DOHH2 (cell line): Measurements from ENCODE around the gene COMT.

Source experiments
- H3F3A ChIP-seq: fragments of 200-600 bp; sonication (generic), shearing (Covaris generic); 2 replicates; pipeline ENCODE4 v1.6.0; 2016; ENCODE audit warnings: antibody characterized with exemption, mild to moderate bottlenecking; ENCODE audit not compliant: control insufficient read depth, insufficient read depth
- H3K27ac ChIP-seq: fragments of 200-600 bp; sonication (generic); 2 replicates; pipeline ENCODE4 v1.5.1; 2014; ENCODE audit warnings: low read depth, mild to moderate bottlenecking, low read length, moderate library complexity
- H3K27me3 ChIP-seq: fragments of 200-600 bp; sonication (generic); 2 replicates; pipeline ENCODE4 v1.6.1; 2014; ENCODE audit warnings: mild to moderate bottlenecking, low read length, mixed read lengths; ENCODE audit not compliant: control insufficient read depth
- H3K36me3 ChIP-seq: fragments of 200-600 bp; sonication (generic); 2 replicates; pipeline ENCODE4 v1.6.1; 2014; ENCODE audit warnings: mild to moderate bottlenecking, low read length, moderate library complexity, mixed read lengths; ENCODE audit not compliant: control insufficient read depth
- H3K4me1 ChIP-seq: fragments of 200-600 bp; sonication (generic); 2 replicates; pipeline ENCODE4 v1.6.1; 2014; ENCODE audit warnings: mild to moderate bottlenecking, low read length, mixed read lengths; ENCODE audit not compliant: control insufficient read depth
- H3K4me2 ChIP-seq: fragments of 200-600 bp; sonication (generic); 2 replicates; pipeline ENCODE4 v1.6.0; 2014; ENCODE audit warnings: mild to moderate bottlenecking, low read length, moderate library complexity
- H3K4me3 ChIP-seq: fragments of 200-600 bp; sonication (generic); 2 replicates; pipeline ENCODE4 v1.5.1; 2014; ENCODE audit warnings: mild to moderate bottlenecking, low read length, mixed read lengths
- H3K79me2 ChIP-seq: fragments of 200-600 bp; sonication (generic); 2 replicates; pipeline ENCODE4 v1.6.1; 2014; ENCODE audit warnings: mild to moderate bottlenecking, low read length, mixed read lengths; ENCODE audit not compliant: control insufficient read depth
- H3K9me2 ChIP-seq: fragments of 200-600 bp; sonication (generic); replicated peaks from 2 replicates; pipeline ENCODE4 v1.6.1; 2014; ENCODE audit warnings: mild to moderate bottlenecking, low read length, mixed read lengths; ENCODE audit not compliant: control insufficient read depth
- H3K9me3 ChIP-seq: fragments of 200-600 bp; sonication (generic); 2 replicates; pipeline ENCODE4 v1.6.1; 2014; ENCODE audit warnings: antibody characterized with exemption, low read length, mixed read lengths; ENCODE audit not compliant: control insufficient read depth, insufficient read depth
- H4K20me1 ChIP-seq: fragments of 200-600 bp; sonication (generic); 2 replicates; pipeline ENCODE4 v1.6.0; 2014; ENCODE audit warnings: low read depth, mild to moderate bottlenecking, antibody characterized with exemption, low read length, moderate library complexity; ENCODE audit not compliant: control insufficient read depth, insufficient read depth
- CTCF ChIP-seq: fragments of 200-600 bp; sonication (generic); IDR thresholded peaks from one replicate; pipeline ENCODE4 v1.5.1; 2014; ENCODE audit warnings: antibody characterized with exemption, mild to moderate bottlenecking, low read depth, low read length; ENCODE audit not compliant: poor library complexity, severe bottlenecking
- EZH2phosphoT487 ChIP-seq: fragments of 200-600 bp; sonication (generic); IDR thresholded peaks from 2 replicates; pipeline ENCODE4 v1.6.1; 2017; ENCODE audit warnings: borderline replicate concordance, mild to moderate bottlenecking, antibody characterized with exemption, low read length, moderate library complexity, mixed read lengths

Gene COMT

DNA sequence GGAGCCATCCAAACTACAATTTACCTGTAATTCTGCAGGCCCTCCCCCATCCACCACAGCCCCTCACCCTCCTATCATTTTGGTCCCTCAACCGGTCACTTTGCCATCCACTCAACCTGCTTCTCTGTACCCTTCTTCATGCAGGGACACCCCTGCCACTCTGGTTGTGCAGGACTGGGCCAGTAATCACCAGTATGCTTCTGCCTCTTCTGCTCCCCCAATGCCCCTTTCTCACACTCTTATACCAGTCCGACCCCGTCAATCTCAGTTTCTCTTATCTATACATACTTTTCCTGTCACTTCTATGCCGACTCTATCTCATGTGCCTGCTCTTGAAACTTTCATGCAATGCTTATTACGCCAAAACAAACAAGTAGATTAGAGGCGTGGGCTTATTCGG lies 5.1 kb upstream of the COMT start:
- no peak overlapping the region for H3K27ac ChIP-seq

DNA sequence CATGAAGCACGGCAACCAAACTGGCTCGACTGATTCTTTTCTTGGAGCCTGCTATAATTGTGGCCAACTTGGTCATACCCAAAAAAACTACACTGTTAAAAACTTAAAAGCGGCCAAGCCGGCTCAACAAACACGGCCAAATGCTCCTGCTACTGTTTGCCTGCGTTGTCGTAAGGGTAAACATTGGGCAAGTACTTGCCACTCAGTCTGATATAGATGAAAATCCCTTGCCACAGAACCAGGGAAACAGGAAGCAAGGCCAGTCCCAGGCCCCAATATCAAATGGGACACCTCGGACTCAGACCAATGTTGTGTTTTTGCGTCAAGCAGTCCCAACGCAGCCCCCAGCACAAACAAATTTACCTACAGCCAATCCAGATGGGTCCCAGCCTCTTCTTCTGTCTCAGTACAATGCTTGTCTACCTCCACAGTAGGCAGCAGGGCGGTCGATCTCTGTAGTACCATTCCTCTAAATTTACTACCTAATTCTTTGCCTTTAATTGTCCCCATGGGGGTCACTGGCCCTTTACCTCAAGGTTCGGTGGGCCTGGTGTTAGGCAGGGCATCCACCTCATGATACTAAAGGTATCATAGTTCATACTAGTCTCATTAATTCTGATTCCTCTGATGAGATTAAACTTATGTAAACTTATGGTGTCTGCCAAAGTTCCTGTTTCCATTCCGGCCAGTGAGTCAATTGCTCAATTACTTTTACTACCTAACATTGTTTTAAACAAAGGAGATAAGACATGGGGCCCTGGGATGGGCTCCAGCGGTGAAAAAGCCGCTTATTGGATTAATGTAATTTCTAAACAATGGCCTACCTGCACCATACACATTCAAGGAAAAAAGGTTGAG lies 3.7 kb upstream of the COMT start:
- peaks cover 20% of the 10 kb centered on the region for H3K79me2 ChIP-seq
- no peaks in the 10 kb centered on the region for H4K20me1 ChIP-seq
- H3K9me3 ChIP-seq, result no peaks in the 10 kb centered on the region
- H3K36me3 ChIP-seq, result peaks cover 11% of the 10 kb centered on the region
- H3F3A ChIP-seq, result no peaks in the 10 kb centered on the region
- no peak for TF ChIP-seq EZH2phosphoT487
- TF ChIP-seq CTCF, result no peak
- H3K27me3 ChIP-seq, result no peaks in the 10 kb centered on the region
- peaks cover 17% of the 10 kb centered on the region for H3K4me1 ChIP-seq
- H3K4me3 ChIP-seq, result no peak overlapping the region
- H3K4me2 ChIP-seq, result no peak overlapping the region
- H3K27ac ChIP-seq, result no peak overlapping the region
- no peaks in the 10 kb centered on the region for H3K9me2 ChIP-seq

More for the DNA sequence above, 5.1 kb upstream of the COMT start:
- Histone ChIP-seq H3F3A (no peaks in the 10 kb centered on the region), H3K36me3 (no peaks in the 10 kb centered on the region), H3K27me3 (no peaks in the 10 kb centered on the region), H3K79me2 (peaks cover 7% of the 10 kb centered on the region; the same call in 1 of the 2 replicates), H4K20me1 (no peaks in the 10 kb centered on the region), H3K4me3 (no peak overlapping the region), H3K9me2 (no peaks in the 10 kb centered on the region), H3K9me3 (no peaks in the 10 kb centered on the region), H3K4me1 (peaks cover 14% of the 10 kb centered on the region), H3K4me2 (no peak overlapping the region)
- TF ChIP-seq EZH2phosphoT487 (no peak), CTCF (no peak)

DNA sequence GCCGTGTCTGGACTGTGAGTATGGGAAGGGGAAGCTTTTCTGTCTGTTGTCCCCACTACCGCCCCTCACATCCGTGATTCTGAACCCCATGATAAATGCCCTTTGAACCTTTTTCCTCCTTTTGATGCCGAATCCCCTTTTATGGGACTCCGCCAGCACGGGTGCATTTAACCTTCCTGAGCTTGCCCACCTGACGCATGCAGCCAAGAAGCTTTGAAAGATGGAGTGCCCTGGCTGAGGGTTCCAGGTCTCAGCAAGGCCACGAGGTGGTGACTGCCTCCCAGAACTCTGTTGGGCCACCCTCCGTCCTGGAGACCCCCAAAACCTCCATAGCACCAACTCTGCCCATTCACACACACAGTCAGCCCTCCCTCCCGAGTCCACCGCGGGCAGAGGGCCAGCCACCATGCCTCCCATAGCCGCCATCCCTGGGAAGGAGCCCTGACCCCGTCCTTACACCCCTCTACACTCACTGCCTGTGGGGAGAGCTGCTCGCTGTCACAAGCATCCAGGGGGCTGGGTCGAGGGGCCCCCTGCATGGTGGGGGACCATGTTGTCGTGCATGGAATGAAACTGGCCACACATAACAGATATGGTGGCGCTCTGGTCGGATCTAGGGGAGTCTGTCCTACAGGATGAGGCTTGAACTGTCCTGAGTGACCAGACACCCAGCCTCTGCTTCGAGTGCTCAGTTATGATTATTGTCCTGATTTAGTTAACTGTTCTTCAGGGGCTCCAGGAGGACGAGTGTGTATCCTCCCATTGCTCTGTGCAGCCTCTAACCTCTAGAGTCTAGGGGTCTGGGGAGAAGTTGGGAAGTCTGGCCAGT lies 822 bp upstream of the COMT start:
- TF ChIP-seq EZH2phosphoT487 (no peak), CTCF (no peak)
- H3K27me3 ChIP-seq, result no peaks in the 10 kb centered on the region
- H3K4me1 ChIP-seq, result peaks cover 38% of the 10 kb centered on the region
- H3K9me2 ChIP-seq, result no peaks in the 10 kb centered on the region
- H3K27ac ChIP-seq, result 0 out of 2 replicates have a peak overlapping the region, but pooled peaks have one; percentile 58
- no peaks in the 10 kb centered on the region for H4K20me1 ChIP-seq
- H3K79me2 ChIP-seq, result peaks cover 48% of the 10 kb centered on the region
- H3K36me3 ChIP-seq, result peaks cover 27% of the 10 kb centered on the region
- no peaks in the 10 kb centered on the region for H3K9me3 ChIP-seq
- H3K4me2 ChIP-seq, result peak overlapping the region; percentile 78
- peak overlapping the region; percentile 93 for H3K4me3 ChIP-seq
- H3F3A ChIP-seq, result peaks cover 7% of the 10 kb centered on the region; the same call in 1 of the 2 replicates
